C4-2B (cell line): ENCODE results near the gene RASGEF1C.

Experiments used
- H3K27ac ChIP-seq: fragments of 450-650 bp; 2 replicates; pipeline ENCODE4 v1.5.1; 2017
- CTCF ChIP-seq: fragments of 450-650 bp; conservative IDR thresholded peaks from 2 replicates; pipeline ENCODE4 v1.5.1; 2017; ENCODE audit warnings: mild to moderate bottlenecking
- ZFX ChIP-seq: fragments of 450-650 bp; IDR thresholded peaks from 2 replicates; pipeline ENCODE4 v1.6.1; 2017

Gene RASGEF1C

GRCh38 chr5:180142824-180143610, 66.0 kb downstream of the RASGEF1C start:
- H3K27ac ChIP-seq = no peak overlapping the region
- TF ChIP-seq CTCF (no peak), ZFX (no peak)

- TF ChIP-seq CTCF (no peak), ZFX (no peak)
- H3K27ac ChIP-seq = no peak overlapping the region
Observed at GRCh38 chr5:180142021-180142765, 66.8 kb downstream of the RASGEF1C start.

- no peak overlapping the region for H3K27ac ChIP-seq
- TF ChIP-seq ZFX (no peak), CTCF (no peak)
Observed at GRCh38 chr5:180141068-180141660, 67.8 kb downstream of the RASGEF1C start.

GRCh38 chr5:180140571-180140970, 68.4 kb downstream of the RASGEF1C start:
- TF ChIP-seq CTCF (no peak), ZFX (no peak)
- H3K27ac ChIP-seq = no peak overlapping the region

- TF ChIP-seq ZFX (no peak), CTCF (no peak)
- no peak overlapping the region for H3K27ac ChIP-seq
Observed at GRCh38 chr5:180140079-180140554, 68.9 kb downstream of the RASGEF1C start.

GRCh38 chr5:180139731-180140055, 69.3 kb downstream of the RASGEF1C start:
- no peak overlapping the region for H3K27ac ChIP-seq
- TF ChIP-seq CTCF (no peak), ZFX (no peak)
